Endothelial cell of umbilical vein (primary cell): ENCODE data around the gene BRSK1. TPM values are rescaled to one million over a fixed set of nuclear protein-coding genes. Genes with fewer than 3 reads are reported as not detected.

Experiments
- BruUV-seq: library from RNA; stranded (reverse); fragments of 400-500 nt; replicated peaks from 2 replicates; lab custom pipeline; 2021; lab: Mats Ljungman, UMichigan
- CTCF ChIA-PET: fragments of 300-600, 350-600 bp; sonication (Branson Sonifier 250); formaldehyde crosslinking; loops from one replicate; lab custom pipeline; 2021; ENCODE audit warnings: antibody characterized with exemption, inconsistent platforms; lab: Charles Lee
- POLR2A ChIA-PET: fragments of 300-600, 350-600 bp; sonication (Branson Sonifier 250); formaldehyde crosslinking; loops from one replicate; lab custom pipeline; 2021; ENCODE audit warnings: antibody characterized with exemption, inconsistent platforms; lab: Charles Lee
- DNase-seq: peaks from one replicate; pipeline ENCODE4 v3.0.0-alpha.2; 2011; ENCODE audit warnings: low read depth, low spot score
- FAIRE-seq: peaks from 2 replicates; lab custom pipeline; 2011; peaks lifted over from hg19 to GRCh38; lab: Jason Lieb, UNC
- H2AFZ ChIP-seq: 2 replicates; pipeline ENCODE4 v1.6.0; 2012; ENCODE audit warnings: low read depth, low read length, control low read depth, inconsistent platforms
- H3K27ac ChIP-seq: 2 replicates; pipeline ENCODE4 v1.5.1; 2011; ENCODE audit warnings: low read depth, mild to moderate bottlenecking, control low read depth, low read length, moderate library complexity; ENCODE audit not compliant: insufficient read depth
- H3K27me3 ChIP-seq, 2 experiments: 2 replicates each; pipeline versions ENCODE4 v1.6.0 to v1.6.1; 2011; ENCODE audit warnings: low read length in 2 of 2, mixed read lengths in 1 of 2; ENCODE audit not compliant: control insufficient read depth in 2 of 2, insufficient read depth in 2 of 2
- H3K36me3 ChIP-seq, 2 experiments: 2 replicates in 1 of 2; 3 replicates in 1 of 2; pipeline ENCODE4 v1.5.1; 2011; ENCODE audit warnings: low read length in 2 of 2, mild to moderate bottlenecking in 1 of 2, moderate library complexity in 1 of 2; ENCODE audit not compliant: control insufficient read depth in 2 of 2, insufficient read depth in 2 of 2; ENCODE audit errors: extremely low read depth in 1 of 2
- H3K4me1 ChIP-seq: 3 replicates; pipeline ENCODE4 v1.5.1; 2011; ENCODE audit warnings: mild to moderate bottlenecking, low read length; ENCODE audit not compliant: control insufficient read depth, insufficient read depth; ENCODE audit errors: extremely low read depth
- H3K4me2 ChIP-seq: 2 replicates; pipeline ENCODE4 v1.6.1; 2011; ENCODE audit warnings: low read length, control low read depth, mixed read lengths; ENCODE audit not compliant: insufficient read depth
- H3K4me3 ChIP-seq, 3 experiments: fragments of 200-600 bp in 1 of 3; sonication (generic), shearing (Covaris generic) in 1 of 3; replicated peaks in 1 of 3; 2 replicates each; pipeline ENCODE4 v1.5.1; 2011 to 2016; ENCODE audit warnings: control low read depth in 3 of 3, low read length in 3 of 3, mild to moderate bottlenecking in 2 of 3, inconsistent platforms in 1 of 3, low read depth in 1 of 3, moderate library complexity in 1 of 3; ENCODE audit not compliant: insufficient read depth in 1 of 3
- H3K79me2 ChIP-seq: 2 replicates; pipeline ENCODE4 v1.6.0; 2012; ENCODE audit warnings: low read length, inconsistent platforms; ENCODE audit not compliant: control insufficient read depth, insufficient read depth
- H3K9ac ChIP-seq: replicated peaks from 2 replicates; pipeline ENCODE3; 2011; ENCODE audit warnings: low read length, control low read depth; ENCODE audit not compliant: insufficient read depth; ENCODE audit errors: extremely low read depth
- H3K9me1 ChIP-seq: replicated peaks from 3 replicates; pipeline ENCODE4 v1.6.0; 2011; ENCODE audit warnings: mild to moderate bottlenecking, low read length; ENCODE audit not compliant: control insufficient read depth, insufficient read depth; ENCODE audit errors: extremely low read depth
- H3K9me3 ChIP-seq: replicated peaks from 2 replicates; pipeline ENCODE4 v1.5.1; 2012; ENCODE audit warnings: low read length, inconsistent platforms; ENCODE audit not compliant: control insufficient read depth, insufficient read depth
- H4K20me1 ChIP-seq: replicated peaks from 2 replicates; pipeline ENCODE3; 2011; ENCODE audit warnings: mild to moderate bottlenecking, low read length; ENCODE audit not compliant: control insufficient read depth, insufficient read depth; ENCODE audit errors: extremely low read depth
- CTCF ChIP-seq, 2 donors: IDR thresholded peaks; 1 replicate in 1 of 2; 2 replicates in 1 of 2; pipeline ENCODE4 v1.5.1; 2011; ENCODE audit warnings: low read length in 2 of 2, mild to moderate bottlenecking in 2 of 2, moderate library complexity in 2 of 2, control low read depth in 1 of 2, inconsistent platforms in 1 of 2, low read depth in 1 of 2; ENCODE audit not compliant: insufficient read depth in 1 of 2; ENCODE audit errors: extremely low read depth in 1 of 2
- EZH2 ChIP-seq: IDR thresholded peaks from 2 replicates; pipeline ENCODE4 v1.6.1; 2012; ENCODE audit warnings: borderline replicate concordance, low read depth, mild to moderate bottlenecking, moderate library complexity, low read length, inconsistent platforms; ENCODE audit not compliant: severe bottlenecking
- GATA2 ChIP-seq: IDR thresholded peaks from 2 replicates; pipeline ENCODE4 v1.7.0; 2011; ENCODE audit warnings: low read depth, mild to moderate bottlenecking, moderate library complexity, mixed read lengths, low read length; ENCODE audit not compliant: insufficient read length, insufficient read depth
- POLR2A ChIP-seq: IDR thresholded peaks from 2 replicates; pipeline ENCODE4 v1.6.1; 2012; ENCODE audit warnings: low read depth, mild to moderate bottlenecking, control low read depth, low read length
- POLR2AphosphoS5 ChIP-seq: IDR thresholded peaks from 2 replicates; pipeline ENCODE4 v1.6.1; 2012; ENCODE audit warnings: low read depth, mild to moderate bottlenecking, control low read depth, low read length, moderate library complexity; ENCODE audit not compliant: insufficient read depth
- dilution Hi-C: fragments of 300-500 bp; cut with MboI; formaldehyde crosslinking; loops from one replicate; pipeline ENCODE4 v1.15.0; 2019; ENCODE audit warnings: low sequenced_read_pairs; ENCODE audit not compliant: extremely low pct_ligation_motif_present
- intact Hi-C: fragments of 100-400 bp; cut with micrococcal nuclease; formaldehyde crosslinking; loops from one replicate; pipeline ENCODE4 v1.10.0; 2022
- polyA plus RNA-seq, 4 experiments: library from polyadenylated mRNA; depleted of rRNA in 3 of 4; stranded (reverse) in 3 of 4; unstranded in 1 of 4; fragments of >200 nt; gene quantifications; 2 replicates each; pipeline versions ENCODE4 v1.2.1 to v1.2.3, GENCODE V29; 2011 to 2012; ENCODE audit warnings: missing spikeins in 1 of 4
- total RNA-seq: library from RNA; stranded (reverse); gene quantifications from 2 replicates; pipeline ENCODE4 v1.2.3, GENCODE V29; 2021
- TF ChIP-seq, protein P1 (sequence below): IDR thresholded peaks from 2 replicates; pipeline ENCODE4 v1.6.1; 2011; ENCODE audit not compliant: insufficient read depth, insufficient read length

Gene BRSK1
- total and polyA plus RNA-seq, 2 donors (not counting 3 experiments of a cell fraction or from before 2014, with no cell fraction given), result 0.33 to 0.44 TPM

GRCh38 chr19:55336101-55336500 is 52.3 kb downstream of the BRSK1 start:
- intact Hi-C loops, result loop anchor here (10.0 kb wide), 1 partner anchor 319 kb away; the partner anchor contains the start of gene U2AF2
- TF ChIP-seq POLR2AphosphoS5 (no peak), GATA2 (no peak), CTCF (IDR thresholded peaks at IDR 0.05; ENCODE audit: extremely low read depth in 1 of 2, insufficient read depth in 1 of 2, low read depth in 1 of 2, low read length in 2 of 2) (no peak), EZH2 (no peak), POLR2A (no peak)
- TF ChIP-seq, protein P1, sequence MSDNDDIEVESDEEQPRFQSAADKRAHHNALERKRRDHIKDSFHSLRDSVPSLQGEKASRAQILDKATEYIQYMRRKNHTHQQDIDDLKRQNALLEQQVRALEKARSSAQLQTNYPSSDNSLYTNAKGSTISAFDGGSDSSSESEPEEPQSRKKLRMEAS, result no peak
- Histone ChIP-seq H3K4me2 (no peak overlapping the region), H3K27me3 (peaks cover 0 to 5% of the 10 kb centered on the region in 2 experiments), H3K9me3 (no peaks in the 10 kb centered on the region), H3K27ac (no peak overlapping the region), H2AFZ (no peak overlapping the region), H4K20me1 (no peaks in the 10 kb centered on the region), H3K4me1 (peaks cover 10% of the 10 kb centered on the region), H3K79me2 (no peaks in the 10 kb centered on the region), H3K9me1 (no peaks in the 10 kb centered on the region), H3K4me3 (no peak overlapping the region), H3K9ac (no peak overlapping the region), H3K36me3 (no peaks in the 10 kb centered on the region)
- dilution Hi-C loops, result no loop called here
- no peak for DNase-seq
- CTCF ChIA-PET, result no interaction called here
- FAIRE-seq, result no peak
- POLR2A ChIA-PET, result no interaction called here
- no TSS peak for BruUV-seq
